GM19099 (cell line): ENCODE data around the gene GPR6.

Experiments
- POLR2A ChIP-seq: IDR thresholded peaks from 3 replicates; pipeline ENCODE4 v1.6.1; 2011; ENCODE audit warnings: low read depth; ENCODE audit not compliant: insufficient read length; ENCODE audit errors: extremely low read depth

The GPR6 gene

DNA sequence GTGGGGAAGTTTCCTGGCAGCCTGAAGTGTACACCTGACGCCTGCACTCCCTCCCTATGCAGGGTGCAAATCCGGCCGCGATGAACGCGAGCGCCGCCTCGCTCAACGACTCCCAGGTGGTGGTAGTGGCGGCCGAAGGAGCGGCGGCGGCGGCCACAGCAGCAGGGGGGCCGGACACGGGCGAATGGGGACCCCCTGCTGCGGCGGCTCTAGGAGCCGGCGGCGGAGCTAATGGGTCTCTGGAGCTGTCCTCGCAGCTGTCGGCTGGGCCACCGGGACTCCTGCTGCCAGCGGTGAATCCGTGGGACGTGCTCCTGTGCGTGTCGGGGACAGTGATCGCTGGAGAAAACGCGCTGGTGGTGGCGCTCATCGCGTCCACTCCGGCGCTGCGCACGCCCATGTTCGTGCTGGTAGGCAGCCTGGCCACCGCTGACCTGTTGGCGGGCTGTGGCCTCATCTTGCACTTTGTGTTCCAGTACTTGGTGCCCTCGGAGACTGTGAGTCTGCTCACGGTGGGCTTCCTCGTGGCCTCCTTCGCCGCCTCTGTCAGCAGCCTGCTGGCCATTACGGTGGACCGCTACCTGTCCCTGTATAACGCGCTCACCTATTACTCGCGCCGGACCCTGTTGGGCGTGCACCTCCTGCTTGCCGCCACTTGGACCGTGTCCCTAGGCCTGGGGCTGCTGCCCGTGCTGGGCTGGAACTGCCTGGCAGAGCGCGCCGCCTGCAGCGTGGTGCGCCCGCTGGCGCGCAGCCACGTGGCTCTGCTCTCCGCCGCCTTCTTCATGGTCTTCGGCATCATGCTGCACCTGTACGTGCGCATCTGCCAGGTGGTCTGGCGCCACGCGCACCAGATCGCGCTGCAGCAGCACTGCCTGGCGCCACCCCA is 1.2 kb downstream of the GPR6 start:
- TF ChIP-seq POLR2A, result no peak

DNA sequence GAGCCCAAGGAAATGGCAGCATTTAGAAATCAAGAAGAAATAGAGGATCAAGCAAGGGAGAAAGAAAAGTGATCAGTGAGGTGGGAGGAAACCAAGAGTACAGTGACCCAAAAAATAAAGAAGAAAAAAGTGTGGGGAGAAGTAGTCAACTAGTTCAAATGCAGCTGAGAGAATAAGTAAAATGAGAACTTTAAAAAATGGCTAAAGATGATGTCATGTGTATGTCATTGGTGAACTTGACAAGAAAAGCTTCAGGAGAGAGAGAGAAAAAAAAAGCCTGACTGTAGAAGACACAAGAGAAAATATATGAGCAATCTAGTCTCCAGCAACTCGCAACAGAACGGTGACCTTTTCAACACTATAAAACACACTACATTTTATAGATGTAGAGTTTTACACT is 6.3 kb downstream of the GPR6 start:
- TF ChIP-seq POLR2A, result no peak

DNA sequence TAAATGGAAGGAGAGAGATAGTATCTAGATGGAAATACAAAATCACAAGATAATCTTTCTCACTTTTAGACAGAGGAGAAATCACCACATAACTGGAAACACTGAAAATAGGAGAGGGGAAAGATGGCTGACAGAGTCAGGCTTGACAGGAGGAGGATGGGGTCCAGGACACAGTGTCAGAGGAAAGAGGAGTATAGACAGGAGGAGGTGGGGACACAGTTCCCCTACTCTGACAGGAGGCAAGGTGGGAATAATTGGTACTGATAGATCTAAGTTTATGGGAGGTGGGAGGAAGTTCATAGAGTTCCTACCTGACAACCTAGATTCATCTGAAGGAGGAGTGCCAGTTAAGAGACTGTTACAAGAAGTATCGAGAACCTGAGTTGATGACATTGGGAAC is 9.1 kb downstream of the GPR6 start:
- no peak for TF ChIP-seq POLR2A

DNA sequence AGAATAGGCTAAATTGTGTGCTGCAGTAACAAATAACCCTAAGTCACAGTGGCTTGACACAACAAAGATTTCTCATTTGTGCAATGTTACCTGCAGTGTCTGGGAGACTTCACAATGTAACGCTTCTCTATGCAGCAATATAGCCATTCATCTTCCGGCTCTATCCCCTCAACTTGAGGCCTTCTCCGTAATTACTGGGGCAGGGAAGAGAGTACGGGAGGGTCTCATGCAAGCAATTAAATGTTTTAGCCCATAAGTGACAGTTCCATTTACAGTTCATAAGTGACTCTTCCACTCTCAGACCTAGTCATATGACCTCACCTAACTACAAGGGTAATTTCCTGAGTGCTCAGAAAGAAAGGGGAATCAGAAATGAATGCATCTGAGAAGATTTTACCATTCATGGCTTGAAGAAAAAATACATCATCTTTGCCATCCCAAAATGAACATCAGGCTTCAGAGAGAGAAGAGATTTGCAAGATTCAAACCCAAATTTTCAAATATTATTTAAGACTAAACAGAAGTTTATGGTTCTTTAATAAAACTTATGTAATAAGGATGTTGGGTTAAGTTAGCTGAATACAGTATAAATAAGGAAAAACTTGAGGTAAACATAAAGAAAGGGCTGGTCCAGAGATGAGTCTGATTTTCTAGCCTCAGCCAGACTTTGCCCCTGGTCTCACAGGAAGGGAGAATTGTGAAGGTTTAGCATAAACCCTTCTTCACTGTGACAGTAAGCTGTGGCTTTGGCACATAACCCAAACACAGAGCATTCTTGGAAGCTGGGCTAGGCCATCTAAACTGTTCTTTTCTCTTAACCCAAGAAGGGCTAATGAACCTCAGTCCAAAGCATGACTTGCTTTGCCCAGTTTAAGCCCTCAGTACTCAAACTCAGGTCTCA is 13.3 kb downstream of the GPR6 start:
- no peak for TF ChIP-seq POLR2A

DNA sequence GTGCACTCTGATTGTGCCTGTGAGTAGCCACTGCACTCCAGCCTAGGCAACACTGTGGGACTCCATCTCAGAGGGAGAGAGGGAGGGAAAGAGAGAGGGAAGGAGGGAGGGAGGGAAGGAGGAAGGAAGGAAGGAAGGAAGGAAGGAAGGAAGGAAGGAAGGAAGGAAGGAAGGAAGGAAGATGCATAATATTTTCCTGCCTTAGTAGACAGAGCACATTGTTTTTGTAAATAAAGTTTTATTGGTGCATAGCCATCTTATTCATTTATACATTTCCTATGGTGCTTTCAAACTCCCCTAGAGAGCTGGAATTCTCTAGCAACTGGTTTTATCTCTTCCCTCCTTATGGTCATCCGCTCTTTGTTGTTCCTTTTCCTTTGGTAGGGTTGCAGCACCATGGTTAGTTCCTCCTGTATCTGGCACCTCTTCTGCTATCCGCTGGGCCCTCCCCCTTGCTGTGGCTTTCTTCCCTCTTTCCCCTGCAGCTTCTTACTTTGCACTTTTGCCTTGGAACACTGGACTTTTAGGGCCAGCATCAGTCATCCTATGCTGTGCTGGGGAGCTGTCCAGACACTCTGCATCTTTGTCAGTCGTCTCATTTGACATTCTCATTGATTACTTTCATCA is 20.2 kb downstream of the GPR6 start:
- no peak for TF ChIP-seq POLR2A

DNA sequence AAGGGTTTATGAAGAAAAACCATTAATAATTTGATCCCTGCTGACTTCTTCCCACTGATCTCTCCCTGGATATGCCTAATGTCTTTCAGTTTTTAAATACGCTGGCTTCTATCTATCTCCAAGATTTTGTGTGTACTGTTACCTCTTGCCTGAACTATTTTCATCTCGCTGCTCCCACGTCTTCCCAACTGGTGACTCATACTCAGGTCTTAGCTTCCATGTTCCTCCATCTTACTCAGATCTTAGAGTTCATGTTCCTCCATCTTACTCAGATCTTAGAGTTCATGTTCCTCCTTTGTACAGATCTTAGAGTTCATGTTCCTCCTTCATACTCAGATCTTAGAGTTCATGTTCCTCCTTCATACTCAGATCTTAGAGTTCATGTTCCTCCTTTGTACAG is 21.6 kb downstream of the GPR6 start:
- no peak for TF ChIP-seq POLR2A

DNA sequence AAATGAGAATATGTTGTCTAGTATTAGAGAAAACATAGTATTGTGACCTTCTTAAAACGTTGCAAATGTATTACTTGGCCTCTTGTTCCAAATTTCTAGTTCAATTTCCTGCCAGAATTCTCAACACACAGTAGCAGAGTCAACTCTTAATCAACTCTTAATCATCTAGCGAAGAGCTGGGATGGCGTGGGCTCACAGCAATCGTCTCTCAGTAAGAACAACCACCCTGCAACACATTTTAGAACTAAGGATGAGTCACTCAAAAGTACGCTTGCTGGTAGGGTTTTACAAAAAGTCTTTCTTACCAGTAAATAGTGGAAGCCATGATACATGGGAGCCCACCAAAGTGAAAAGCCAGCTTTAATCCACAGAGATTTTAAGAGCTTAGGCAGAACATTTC is 24.6 kb downstream of the GPR6 start:
- no peak for TF ChIP-seq POLR2A

DNA sequence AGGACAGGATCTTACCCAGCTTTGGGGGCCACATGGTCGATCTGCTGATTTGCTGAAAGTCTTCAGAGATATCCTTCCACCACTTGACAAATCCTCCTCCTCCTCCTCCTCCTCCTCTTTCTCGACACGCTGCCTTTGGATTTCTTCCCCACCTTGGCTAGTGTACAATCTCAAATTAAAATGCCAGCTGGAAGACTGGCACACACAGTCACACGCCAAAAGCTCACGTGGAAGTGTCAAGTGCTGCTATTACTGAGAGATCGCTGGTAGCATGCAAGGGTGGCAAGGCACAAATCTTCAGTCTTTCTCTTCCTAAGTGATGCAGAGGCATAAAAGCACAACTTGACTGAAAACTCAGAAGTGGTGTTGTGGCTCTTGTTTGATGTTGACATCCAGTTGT is 35.3 kb downstream of the GPR6 start:
- no peak for TF ChIP-seq POLR2A

DNA sequence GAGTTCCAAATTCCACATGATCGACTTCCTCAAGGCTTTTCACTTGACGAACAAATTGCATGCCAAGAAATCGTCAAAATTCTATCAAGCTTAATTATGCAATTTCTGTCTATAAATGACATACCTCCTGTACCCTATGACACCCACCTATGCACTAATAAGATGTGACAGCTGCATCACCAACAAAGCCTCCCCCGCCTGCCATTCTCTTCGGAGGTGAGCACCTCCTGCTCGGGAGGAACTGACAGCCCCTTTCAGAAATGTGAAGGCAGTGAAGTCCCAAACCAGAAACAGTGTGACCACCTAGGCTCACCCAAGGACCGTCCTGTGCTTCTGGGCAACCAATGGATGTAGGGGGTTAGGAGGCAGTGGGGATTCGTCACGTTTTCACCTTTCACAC is 37.1 kb downstream of the GPR6 start:
- TF ChIP-seq POLR2A, result no peak

DNA sequence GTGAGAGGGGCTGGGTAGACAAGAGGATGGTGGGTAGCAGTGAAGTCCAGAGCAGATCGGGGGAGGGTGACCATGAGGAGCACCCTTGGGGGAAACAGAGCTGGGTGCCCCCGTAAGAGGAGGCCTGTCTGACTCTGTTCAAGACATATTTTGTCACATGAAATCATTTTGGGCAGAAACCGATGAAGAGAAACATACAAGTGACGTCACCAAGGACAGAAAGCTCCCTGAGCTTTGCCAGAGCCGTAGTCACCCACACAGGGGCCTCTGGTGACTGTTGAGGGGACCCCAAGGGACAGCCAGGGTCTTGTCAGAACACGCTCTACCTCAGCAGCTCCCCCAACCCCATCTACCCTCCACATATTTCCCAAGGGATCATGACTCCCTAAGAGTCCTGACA is 39.2 kb downstream of the GPR6 start:
- no peak for TF ChIP-seq POLR2A

DNA sequence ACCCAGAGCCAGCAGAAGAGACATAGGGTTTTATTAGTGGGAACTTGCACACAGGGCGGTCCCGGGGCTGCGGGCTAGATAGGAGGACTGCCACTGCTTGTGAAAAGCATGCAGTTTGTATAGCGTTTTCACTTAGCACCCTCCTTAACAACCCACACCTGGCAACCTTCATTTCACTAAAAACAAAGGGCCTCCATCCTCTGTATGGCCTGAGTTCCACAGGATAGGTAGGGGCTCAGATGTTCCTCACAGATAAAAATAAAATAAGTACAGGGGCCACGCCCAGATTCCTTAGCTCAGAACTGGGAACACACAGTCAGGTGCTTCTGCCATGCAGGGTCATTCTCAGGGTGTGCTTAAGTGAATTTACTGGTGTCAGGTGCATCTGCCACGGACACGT is 39.8 kb downstream of the GPR6 start:
- no peak for TF ChIP-seq POLR2A

DNA sequence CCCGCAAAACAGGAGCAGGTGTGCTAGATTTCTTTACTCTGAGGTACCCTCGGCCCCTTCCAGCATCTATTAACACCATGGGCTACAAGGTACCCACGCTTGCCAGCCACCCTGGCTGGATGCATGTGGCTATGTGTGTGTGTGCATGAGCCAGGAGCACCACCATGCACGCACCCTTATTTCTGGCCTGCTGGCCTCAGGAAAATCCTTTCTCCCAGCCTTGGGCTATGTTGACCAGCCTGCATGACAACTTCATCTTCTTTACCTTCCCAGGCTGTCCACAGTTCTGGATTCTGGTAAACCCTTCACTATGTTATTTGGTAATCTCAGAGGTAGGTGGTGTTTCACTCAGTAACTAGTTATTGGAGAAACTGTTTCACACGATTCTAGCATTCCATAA is 40.4 kb downstream of the GPR6 start:
- TF ChIP-seq POLR2A, result no peak

DNA sequence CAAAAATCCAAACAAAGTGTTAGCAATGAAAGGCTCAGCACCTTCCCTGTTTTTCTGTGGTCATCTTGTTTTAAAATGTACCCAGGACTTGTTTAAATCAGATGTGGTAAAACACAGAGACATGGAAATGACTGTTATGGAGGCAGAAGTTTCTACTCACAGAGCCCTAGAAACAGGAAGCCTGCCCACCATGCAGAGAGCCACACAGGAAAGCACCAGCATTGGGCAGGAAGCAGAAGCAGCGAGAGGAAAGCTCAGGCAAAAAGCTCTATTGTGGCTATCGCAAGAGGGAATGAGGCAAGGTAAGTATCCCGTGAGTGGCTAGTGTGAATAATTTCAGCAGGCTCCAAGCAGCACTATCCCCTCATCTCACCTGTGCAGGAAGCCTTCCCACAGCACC is 42.8 kb downstream of the GPR6 start:
- TF ChIP-seq POLR2A, result no peak

DNA sequence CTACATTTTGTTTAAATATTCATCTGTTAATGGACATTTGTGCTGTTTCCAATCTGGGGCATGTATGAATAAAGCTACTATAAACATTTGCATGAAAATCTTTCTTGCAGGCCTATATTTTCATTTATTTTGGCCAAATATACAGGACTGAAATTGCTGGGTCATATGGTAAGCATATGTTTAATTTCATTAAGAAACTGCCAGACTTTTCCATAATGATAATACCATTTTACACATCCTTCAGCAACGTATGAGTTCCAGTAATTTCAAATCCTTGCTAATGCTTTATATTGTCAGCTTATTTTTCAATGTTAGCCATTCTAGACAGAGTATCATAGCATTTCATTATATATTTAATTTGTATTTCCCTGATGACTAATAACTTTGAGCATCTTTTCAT is 51.0 kb downstream of the GPR6 start:
- TF ChIP-seq POLR2A, result no peak
